ENCODE results near the gene LAIR2.

LAIR2 gene

GRCh38 chr19:54532528-54532927 is 29.9 kb downstream of the LAIR2 start:
- TF ChIP-seq PAX5 (IDR thresholded peaks at IDR 0.05; ENCODE audit: insufficient read depth, low read length, severe bottlenecking) (no peak), POLR2AphosphoS5 (IDR thresholded peaks at IDR 0.05; ENCODE audit: low read depth, low read length) (no peak), SPI1 (IDR thresholded peaks at IDR 0.05; ENCODE audit: low read depth, low read length) (no peak), TAF1 (IDR thresholded peaks at IDR 0.05; ENCODE audit: low read depth, low read length) (no peak), POU2F2 (IDR thresholded peaks at IDR 0.05; ENCODE audit: low read depth, low read length) (no peak), POLR2A (IDR thresholded peaks at IDR 0.05; ENCODE audit: low read depth, low read length) (no peak)
- FAIRE-seq (peak; percentile 91), DNase-seq (ENCODE audit: insufficient read length, low spot score) (peak; percentile 26)

- FAIRE-seq (no peak), DNase-seq (ENCODE audit: insufficient read length, low spot score) (no peak)
- TF ChIP-seq POLR2A (IDR thresholded peaks at IDR 0.05; ENCODE audit: low read depth, low read length) = no peak
- no peak for TF ChIP-seq POLR2AphosphoS5 (IDR thresholded peaks at IDR 0.05; ENCODE audit: low read depth, low read length)
- TF ChIP-seq SPI1 (IDR thresholded peaks at IDR 0.05; ENCODE audit: low read depth, low read length) = no peak
- TF ChIP-seq PAX5 (IDR thresholded peaks at IDR 0.05; ENCODE audit: insufficient read depth, low read length, severe bottlenecking) = no peak
- no peak for TF ChIP-seq TAF1 (IDR thresholded peaks at IDR 0.05; ENCODE audit: low read depth, low read length)
- TF ChIP-seq POU2F2 (IDR thresholded peaks at IDR 0.05; ENCODE audit: low read depth, low read length) = no peak
Measured at GRCh38 chr19:54533476-54533875, 30.8 kb downstream of the LAIR2 start.

GRCh38 chr19:54534156-54534555 is 31.5 kb downstream of the LAIR2 start:
- DNase-seq (ENCODE audit: insufficient read length, low spot score) = no peak
- FAIRE-seq = no peak
- TF ChIP-seq PAX5 (IDR thresholded peaks at IDR 0.05; ENCODE audit: insufficient read depth, low read length, severe bottlenecking) = no peak
- TF ChIP-seq POLR2AphosphoS5 (IDR thresholded peaks at IDR 0.05; ENCODE audit: low read depth, low read length) = no peak
- TF ChIP-seq POLR2A (IDR thresholded peaks at IDR 0.05; ENCODE audit: low read depth, low read length) = no peak
- TF ChIP-seq POU2F2 (IDR thresholded peaks at IDR 0.05; ENCODE audit: low read depth, low read length) = no peak
- no peak for TF ChIP-seq TAF1 (IDR thresholded peaks at IDR 0.05; ENCODE audit: low read depth, low read length)
- TF ChIP-seq SPI1 (IDR thresholded peaks at IDR 0.05; ENCODE audit: low read depth, low read length) = no peak

DNA sequence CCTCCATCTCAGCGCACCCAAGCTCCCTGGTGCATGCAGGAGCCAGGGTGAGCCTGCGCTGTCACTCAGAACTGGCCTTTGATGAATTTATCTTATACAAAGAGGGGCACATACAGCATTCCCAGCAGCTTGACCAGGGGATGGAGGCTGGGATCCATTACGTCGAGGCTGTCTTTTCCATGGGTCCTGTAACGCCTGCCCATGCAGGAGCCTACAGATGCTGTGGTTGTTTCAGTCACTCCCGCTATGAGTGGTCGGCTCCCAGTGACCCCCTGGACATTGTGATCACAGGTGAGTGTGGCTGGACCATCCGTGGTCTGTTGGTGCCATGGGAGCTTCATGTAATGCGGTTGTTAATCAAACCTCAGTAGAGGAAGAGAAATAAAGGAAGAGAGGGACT is 33.0 kb downstream of the LAIR2 start:
- FAIRE-seq = no peak
- DNase-seq (ENCODE audit: insufficient read length, low spot score) = no peak
- TF ChIP-seq POU2F2 (IDR thresholded peaks at IDR 0.05; ENCODE audit: low read depth, low read length) (no peak), POLR2AphosphoS5 (IDR thresholded peaks at IDR 0.05; ENCODE audit: low read depth, low read length) (no peak), POLR2A (IDR thresholded peaks at IDR 0.05; ENCODE audit: low read depth, low read length) (no peak), SPI1 (IDR thresholded peaks at IDR 0.05; ENCODE audit: low read depth, low read length) (no peak), PAX5 (IDR thresholded peaks at IDR 0.05; ENCODE audit: insufficient read depth, low read length, severe bottlenecking) (no peak), TAF1 (IDR thresholded peaks at IDR 0.05; ENCODE audit: low read depth, low read length) (no peak)

GRCh38 chr19:54536956-54537355 is 34.3 kb downstream of the LAIR2 start:
- no peak for TF ChIP-seq POLR2AphosphoS5 (IDR thresholded peaks at IDR 0.05; ENCODE audit: low read depth, low read length)
- no peak for TF ChIP-seq PAX5 (IDR thresholded peaks at IDR 0.05; ENCODE audit: insufficient read depth, low read length, severe bottlenecking)
- no peak for TF ChIP-seq SPI1 (IDR thresholded peaks at IDR 0.05; ENCODE audit: low read depth, low read length)
- TF ChIP-seq POLR2A (IDR thresholded peaks at IDR 0.05; ENCODE audit: low read depth, low read length) = no peak
- no peak for TF ChIP-seq TAF1 (IDR thresholded peaks at IDR 0.05; ENCODE audit: low read depth, low read length)
- no peak for TF ChIP-seq POU2F2 (IDR thresholded peaks at IDR 0.05; ENCODE audit: low read depth, low read length)
- DNase-seq (ENCODE audit: insufficient read length, low spot score) (no peak), FAIRE-seq (no peak)

- DNase-seq (ENCODE audit: insufficient read length, low spot score) (no peak), FAIRE-seq (no peak)
- TF ChIP-seq PAX5 (IDR thresholded peaks at IDR 0.05; ENCODE audit: insufficient read depth, low read length, severe bottlenecking) (no peak), SPI1 (IDR thresholded peaks at IDR 0.05; ENCODE audit: low read depth, low read length) (peak; percentile 51), POLR2A (IDR thresholded peaks at IDR 0.05; ENCODE audit: low read depth, low read length) (no peak), TAF1 (IDR thresholded peaks at IDR 0.05; ENCODE audit: low read depth, low read length) (no peak), POLR2AphosphoS5 (IDR thresholded peaks at IDR 0.05; ENCODE audit: low read depth, low read length) (no peak), POU2F2 (IDR thresholded peaks at IDR 0.05; ENCODE audit: low read depth, low read length) (no peak)
Measured at GRCh38 chr19:54541712-54542111, 39.1 kb downstream of the LAIR2 start.

GRCh38 chr19:54548806-54549205 is 46.2 kb downstream of the LAIR2 start:
- FAIRE-seq (no peak), DNase-seq (ENCODE audit: insufficient read length, low spot score) (no peak)
- no peak for TF ChIP-seq SPI1 (IDR thresholded peaks at IDR 0.05; ENCODE audit: low read depth, low read length)
- TF ChIP-seq PAX5 (IDR thresholded peaks at IDR 0.05; ENCODE audit: insufficient read depth, low read length, severe bottlenecking) = no peak
- TF ChIP-seq TAF1 (IDR thresholded peaks at IDR 0.05; ENCODE audit: low read depth, low read length) = no peak
- TF ChIP-seq POLR2AphosphoS5 (IDR thresholded peaks at IDR 0.05; ENCODE audit: low read depth, low read length) = no peak
- TF ChIP-seq POLR2A (IDR thresholded peaks at IDR 0.05; ENCODE audit: low read depth, low read length) = no peak
- TF ChIP-seq POU2F2 (IDR thresholded peaks at IDR 0.05; ENCODE audit: low read depth, low read length) = no peak

DNA sequence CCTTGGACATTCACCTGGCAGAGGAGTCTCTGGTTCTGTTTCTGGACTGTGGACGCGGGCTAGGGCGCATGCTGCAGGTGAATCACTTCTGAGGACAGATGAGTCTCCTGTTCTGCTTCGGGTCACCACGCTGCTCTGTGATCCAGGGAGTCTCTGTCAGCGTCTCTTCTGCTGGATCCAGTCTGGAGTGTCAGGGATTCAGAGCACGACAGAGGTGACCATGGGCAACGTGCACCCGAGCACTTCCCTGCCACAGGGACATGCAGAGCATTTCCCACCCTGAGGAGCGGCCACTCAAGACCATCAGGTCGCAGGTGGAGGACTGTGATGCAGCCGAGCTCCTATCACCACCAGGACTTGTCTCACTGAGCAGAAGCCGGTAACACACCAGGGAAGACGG is 46.6 kb downstream of the LAIR2 start:
- no peak for DNase-seq (ENCODE audit: insufficient read length, low spot score)
- TF ChIP-seq TAF1 (IDR thresholded peaks at IDR 0.05; ENCODE audit: low read depth, low read length) (no peak), POLR2AphosphoS5 (IDR thresholded peaks at IDR 0.05; ENCODE audit: low read depth, low read length) (no peak), POLR2A (IDR thresholded peaks at IDR 0.05; ENCODE audit: low read depth, low read length) (no peak), PAX5 (IDR thresholded peaks at IDR 0.05; ENCODE audit: insufficient read depth, low read length, severe bottlenecking) (no peak), POU2F2 (IDR thresholded peaks at IDR 0.05; ENCODE audit: low read depth, low read length) (no peak), SPI1 (IDR thresholded peaks at IDR 0.05; ENCODE audit: low read depth, low read length) (no peak)
- no peak for FAIRE-seq

DNA sequence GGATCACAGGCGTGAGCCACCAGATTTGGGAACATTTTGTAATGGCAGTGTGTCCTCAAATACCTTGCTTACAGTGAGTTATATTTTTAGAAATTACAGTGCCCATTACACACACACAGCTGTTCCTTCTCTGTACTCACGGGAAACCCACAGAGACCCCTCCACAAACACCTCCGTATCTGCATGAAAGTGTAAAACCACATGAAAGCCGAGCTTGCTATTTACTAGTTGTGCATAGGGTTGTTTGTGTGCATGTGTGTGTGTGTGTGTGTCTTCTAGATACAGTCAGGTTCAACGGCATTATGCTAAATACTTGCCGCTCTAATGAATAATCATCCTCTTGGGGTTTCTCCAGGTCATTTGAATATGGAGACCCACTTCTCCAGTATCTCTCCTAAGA is 48.7 kb downstream of the LAIR2 start:
- no peak for TF ChIP-seq POLR2A (IDR thresholded peaks at IDR 0.05; ENCODE audit: low read depth, low read length)
- no peak for TF ChIP-seq TAF1 (IDR thresholded peaks at IDR 0.05; ENCODE audit: low read depth, low read length)
- no peak for TF ChIP-seq POLR2AphosphoS5 (IDR thresholded peaks at IDR 0.05; ENCODE audit: low read depth, low read length)
- no peak for TF ChIP-seq POU2F2 (IDR thresholded peaks at IDR 0.05; ENCODE audit: low read depth, low read length)
- no peak for TF ChIP-seq PAX5 (IDR thresholded peaks at IDR 0.05; ENCODE audit: insufficient read depth, low read length, severe bottlenecking)
- no peak for TF ChIP-seq SPI1 (IDR thresholded peaks at IDR 0.05; ENCODE audit: low read depth, low read length)
- DNase-seq (ENCODE audit: insufficient read length, low spot score) (no peak), FAIRE-seq (peak; percentile 80)
